ENCODE data around the gene ZCWPW1.
"Not testable (repeated sequence)": the region's sequence is repeated elsewhere in the genome, so short reads cannot be mapped to it uniquely, and the experiment has no call there.

The ZCWPW1 gene

GRCh38 chr7:100449190-100449795, 20.8 kb upstream of the ZCWPW1 start:
- TF ChIP-seq CTCF (conservative IDR thresholded peaks at IDR 0.05), result no peak
- H3K27ac ChIP-seq, result no peak overlapping the region

- not testable (repeated sequence) for H3K27ac ChIP-seq
Observed at GRCh38 chr7:100447363-100447762, 18.9 kb upstream of the ZCWPW1 start.

GRCh38 chr7:100446040-100446439, 17.5 kb upstream of the ZCWPW1 start:
- TF ChIP-seq CTCF (conservative IDR thresholded peaks at IDR 0.05), result no peak
- no peak overlapping the region for H3K27ac ChIP-seq

GRCh38 chr7:100444311-100445278, 16.1 kb upstream of the ZCWPW1 start:
- TF ChIP-seq CTCF (conservative IDR thresholded peaks at IDR 0.05), result no peak
- no peak overlapping the region for H3K27ac ChIP-seq

- H3K27ac ChIP-seq, result no peak overlapping the region
- no peak for TF ChIP-seq CTCF (conservative IDR thresholded peaks at IDR 0.05)
Observed at GRCh38 chr7:100443096-100443840, 14.8 kb upstream of the ZCWPW1 start.

- no peak overlapping the region for H3K27ac ChIP-seq
- TF ChIP-seq CTCF (conservative IDR thresholded peaks at IDR 0.05), result no peak
Observed at GRCh38 chr7:100441641-100442535, 13.4 kb upstream of the ZCWPW1 start.

GRCh38 chr7:100439244-100439643, 10.7 kb upstream of the ZCWPW1 start:
- H3K27ac ChIP-seq, result not testable (repeated sequence)

GRCh38 chr7:100438731-100439130, 10.2 kb upstream of the ZCWPW1 start:
- not testable (repeated sequence) for H3K27ac ChIP-seq

Data from VCaP (cell line).